ENCODE measurements around the gene CSNK1E. TPM values are rescaled to one million over a fixed set of nuclear protein-coding genes. Genes with fewer than 3 reads are reported as not detected.

Gene CSNK1E
- total and polyA plus RNA-seq, 10 of the 15 experiments (the other 5 are each of a cell fraction or from before 2014, with no cell fraction given) = 5.9 to 107 (median 64.9) TPM

- H3K27ac ChIP-seq (ENCODE audit: control insufficient read depth, insufficient read depth) = 0 out of 2 replicates have a peak overlapping the region, but pooled peaks have one; percentile 41
- TF ChIP-seq ZZZ3 (IDR thresholded peaks at IDR 0.05; ENCODE audit: control insufficient read depth, insufficient read length, low read depth) (no peak), POLR2AphosphoS5 (IDR thresholded peaks at IDR 0.05; ENCODE audit: low read length) (0 out of 2 replicates have a peak, but pooled peaks have one; percentile 22), PKNOX1 (IDR thresholded peaks at IDR 0.05) (peak; percentile 67; the same call in 1 of the 2 replicates)
- WGBS (ENCODE audit: insufficient coverage, insufficient replicate concordance, low lambda C conversion rate, missing lambda C conversion rate) = 90% methylated on average over 9 of the region's 10 CpGs
- no peaks in the 10 kb centered on the region for H3K27me3 ChIP-seq (replicated peaks in 1 of 2; ENCODE audit: control insufficient read depth in 2 of 2, insufficient read depth in 2 of 2, low read length in 1 of 2)
- FAIRE-seq (no peak), DNase-seq (ENCODE audit: low read depth, low spot score) (no peak), ATAC-seq (no peak)
- CTCF ChIA-PET = no interaction called here
- in situ Hi-C loops (cut with MboI) (no loop called here), intact Hi-C loops (cut with micrococcal nuclease; ENCODE audit: unreplicated experiment) (loop anchor here (5.0 kb wide), 3 partner anchors 43 to 147 kb away; no protein-coding TSS in a partner anchor)
- RAD21 ChIA-PET (ENCODE audit: unreplicated experiment) = interaction anchor here (1.0 kb wide), 1 partner anchor 47 kb away, joined by 3 read pairs; no protein-coding TSS in a partner anchor
- H2AFZ ChIP-seq (ENCODE audit: control insufficient read depth, low read depth, low read length) = no peak overlapping the region
- no peaks in the 10 kb centered on the region for H3K9me3 ChIP-seq (replicated peaks; ENCODE audit: control insufficient read depth, insufficient read depth, low read length)
- no peak overlapping the region; the same call in 1 of the 2 replicates for H3K4me2 ChIP-seq (ENCODE audit: control insufficient read depth, insufficient read depth)
- no peak overlapping the region for H3K4me3 ChIP-seq
- SMC1A ChIA-PET (ENCODE audit: uncharacterized antibody, unreplicated experiment) = no interaction called here
- H3K79me2 ChIP-seq (ENCODE audit: control insufficient read depth, insufficient read depth, low read length) = peaks cover 76% of the 10 kb centered on the region
- POLR2A ChIA-PET = no interaction called here
- no peak overlapping the region for H3K9ac ChIP-seq (ENCODE audit: control insufficient read depth, insufficient read depth, low read length)
- BruUV-seq (replicated peaks) = no TSS peak
- no peaks in the 10 kb centered on the region for H4K20me1 ChIP-seq (ENCODE audit: control insufficient read depth, insufficient read depth)
- peaks cover 12 to 24% of the 10 kb centered on the region in 2 experiments; a peak in 3 of 4 replicates for H3K36me3 ChIP-seq (ENCODE audit: control insufficient read depth in 2 of 2, insufficient read depth in 2 of 2, low read length in 1 of 2)
- H3K4me1 ChIP-seq (ENCODE audit: control insufficient read depth, insufficient read depth, low read length) = peaks cover 70% of the 10 kb centered on the region
Measured at GRCh38 chr22:38308791-38309498, 8.3 kb downstream of the CSNK1E start.
